T-helper 1 cell treated with Interleukin-12 subunit alpha and Interleukin-12 subunit beta and Interleukin-4 antibody, amounts not matched to agents 30 μg/mL and 1 μg/mL, for 36 hours (primary cell): ENCODE measurements around the gene ECM2.

Experiments
- H3K27ac Mint-ChIP-seq: one replicate; pipeline ENCODE4 v1.8.0; 2021; ENCODE audit warnings: mild to moderate bottlenecking, mixed read lengths
- H3K27me3 Mint-ChIP-seq: one replicate; pipeline ENCODE4 v1.8.0; 2021; ENCODE audit warnings: low read depth, mixed read lengths
- H3K36me3 Mint-ChIP-seq: one replicate; pipeline ENCODE4 v1.8.0; 2021; ENCODE audit warnings: low read depth, mixed read lengths
- H3K4me1 Mint-ChIP-seq: one replicate; pipeline ENCODE4 v1.8.0; 2021; ENCODE audit warnings: low read depth, mixed read lengths
- H3K4me3 Mint-ChIP-seq: one replicate; pipeline ENCODE4 v1.8.0; 2021; ENCODE audit warnings: mild to moderate bottlenecking, moderate library complexity, mixed read lengths
- H3K9me3 Mint-ChIP-seq: one replicate; pipeline ENCODE4 v1.8.0; 2021; ENCODE audit warnings: mixed read lengths

The ECM2 gene

DNA sequence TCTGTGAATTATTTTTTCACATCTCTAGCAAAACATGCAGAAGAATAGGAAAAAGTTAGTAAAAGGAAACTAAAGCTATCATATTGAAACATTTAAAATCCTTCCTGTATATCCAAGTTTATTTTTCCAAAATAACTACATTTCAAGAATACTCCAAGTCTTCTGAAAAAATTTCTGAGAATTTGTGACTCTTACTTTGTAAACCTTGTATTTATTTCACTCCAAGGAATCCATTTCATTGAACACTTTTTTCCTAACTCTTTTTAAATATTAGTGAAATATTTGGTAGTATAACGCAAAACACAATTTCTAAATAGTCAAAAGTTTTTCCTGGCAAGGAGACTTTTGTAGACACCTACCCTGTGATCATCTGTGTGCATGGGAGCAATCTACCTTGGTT lies 19.3 kb downstream of the ECM2 start:
- Mint-ChIP-seq H3K9me3 (no peaks in the 10 kb centered on the region), H3K27ac (no peak overlapping the region), H3K27me3 (no peaks in the 10 kb centered on the region)

DNA sequence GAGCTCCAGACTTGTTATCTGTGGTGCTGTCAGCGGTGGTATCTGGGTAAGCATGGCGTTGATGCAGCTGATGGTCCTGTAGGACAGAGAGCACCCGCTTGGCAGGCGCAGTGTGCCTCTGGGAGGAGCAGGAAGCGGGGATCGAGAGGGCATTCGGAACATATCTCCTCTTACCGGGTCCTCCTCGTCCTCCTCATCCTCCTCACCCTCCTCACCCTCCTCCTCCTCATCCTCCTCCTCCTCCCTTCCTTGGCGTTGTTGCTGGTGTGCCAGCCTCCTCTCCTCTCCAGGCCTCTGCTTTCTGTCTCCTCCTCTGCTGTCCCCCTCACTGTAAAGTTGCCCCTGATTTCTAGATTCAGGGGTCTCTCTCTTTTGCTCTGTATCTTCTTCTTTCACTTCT lies 21.2 kb downstream of the ECM2 start:
- no peak overlapping the region for H3K27ac Mint-ChIP-seq

More for the DNA sequence above, 19.3 kb downstream of the ECM2 start:
- Mint-ChIP-seq H3K4me1 (no peaks in the 10 kb centered on the region), H3K36me3 (no peaks in the 10 kb centered on the region), H3K4me3 (no peak overlapping the region)

GRCh38 chr9:92513349-92513748 lies 22.4 kb downstream of the ECM2 start:
- Mint-ChIP-seq H3K36me3 (no peaks in the 10 kb centered on the region), H3K4me3 (no peak overlapping the region), H3K4me1 (no peaks in the 10 kb centered on the region), H3K9me3 (no peaks in the 10 kb centered on the region), H3K27me3 (no peaks in the 10 kb centered on the region), H3K27ac (no peak overlapping the region)

More for the DNA sequence above, 21.2 kb downstream of the ECM2 start:
- no peaks in the 10 kb centered on the region for H3K36me3 Mint-ChIP-seq
- no peaks in the 10 kb centered on the region for H3K27me3 Mint-ChIP-seq
- H3K4me1 Mint-ChIP-seq, result no peaks in the 10 kb centered on the region
- no peak overlapping the region for H3K4me3 Mint-ChIP-seq
- H3K9me3 Mint-ChIP-seq, result no peaks in the 10 kb centered on the region

DNA sequence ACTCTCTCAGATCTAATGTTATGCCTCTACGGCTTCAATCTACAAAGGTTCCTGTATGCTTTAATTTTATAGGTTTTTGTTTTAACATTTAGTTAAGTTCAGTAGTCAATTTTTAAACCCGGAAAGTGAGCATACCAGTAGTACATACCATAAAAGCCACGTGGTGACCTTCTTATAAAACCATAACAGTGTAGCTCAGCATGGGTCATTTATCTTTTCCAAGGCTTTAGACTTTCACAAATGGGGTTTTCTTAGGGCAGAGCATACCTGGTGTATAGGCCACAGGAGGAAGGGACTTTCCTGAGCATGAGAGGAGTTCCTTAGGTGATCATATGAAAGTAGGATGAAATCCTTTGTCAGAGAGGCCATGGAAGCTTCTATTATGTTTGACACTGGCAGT lies 23.2 kb downstream of the ECM2 start:
- H3K4me3 Mint-ChIP-seq, result no peak overlapping the region
- H3K4me1 Mint-ChIP-seq, result no peaks in the 10 kb centered on the region
- no peaks in the 10 kb centered on the region for H3K27me3 Mint-ChIP-seq
- H3K9me3 Mint-ChIP-seq, result no peaks in the 10 kb centered on the region
- H3K36me3 Mint-ChIP-seq, result no peaks in the 10 kb centered on the region
- no peak overlapping the region for H3K27ac Mint-ChIP-seq

DNA sequence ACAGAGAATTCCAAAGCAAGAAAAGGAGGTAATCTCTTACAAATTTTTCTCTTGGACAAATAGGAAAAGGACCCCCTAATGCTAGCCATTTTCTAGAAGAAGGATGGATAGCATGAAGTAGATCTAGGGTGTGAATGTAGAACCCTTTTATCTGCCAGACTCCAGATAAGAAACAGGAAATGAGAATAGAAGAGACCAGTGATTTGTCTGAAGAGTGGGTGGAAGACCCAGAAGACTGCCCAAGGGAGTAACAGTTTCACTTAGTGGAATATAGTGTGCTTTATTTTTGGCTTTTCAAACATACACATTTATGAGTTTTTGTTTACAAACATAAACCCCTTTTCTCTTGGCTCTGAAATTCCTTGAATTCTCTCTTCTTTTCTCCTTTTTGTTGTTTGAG lies 25.0 kb downstream of the ECM2 start:
- H3K36me3 Mint-ChIP-seq, result no peaks in the 10 kb centered on the region
- no peaks in the 10 kb centered on the region for H3K27me3 Mint-ChIP-seq
- H3K4me3 Mint-ChIP-seq, result no peak overlapping the region
- no peaks in the 10 kb centered on the region for H3K4me1 Mint-ChIP-seq
- no peak overlapping the region for H3K27ac Mint-ChIP-seq
- no peaks in the 10 kb centered on the region for H3K9me3 Mint-ChIP-seq

DNA sequence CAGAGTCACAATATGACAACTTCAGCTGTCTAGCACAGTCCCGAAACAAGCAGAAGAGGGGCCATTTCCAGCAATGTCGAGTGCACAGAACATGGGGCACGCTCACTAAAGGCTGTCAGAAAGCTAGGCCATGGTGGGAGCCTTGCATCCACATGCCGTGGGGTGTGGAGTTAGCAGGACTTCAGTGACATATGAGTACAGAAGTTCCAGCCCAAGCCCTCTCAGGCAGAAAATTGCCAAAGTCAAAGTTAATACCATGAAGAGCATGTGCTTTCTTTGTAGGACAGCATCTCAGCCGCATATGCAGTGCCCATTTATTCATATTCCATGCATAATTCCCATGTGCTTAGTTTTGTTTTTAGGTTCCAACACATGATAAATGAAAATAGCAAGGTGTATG lies 26.7 kb downstream of the ECM2 start:
- H3K9me3 Mint-ChIP-seq, result no peaks in the 10 kb centered on the region
- H3K4me3 Mint-ChIP-seq, result no peak overlapping the region
- H3K27ac Mint-ChIP-seq, result no peak overlapping the region
- no peaks in the 10 kb centered on the region for H3K27me3 Mint-ChIP-seq
- no peaks in the 10 kb centered on the region for H3K36me3 Mint-ChIP-seq
- H3K4me1 Mint-ChIP-seq, result no peaks in the 10 kb centered on the region

DNA sequence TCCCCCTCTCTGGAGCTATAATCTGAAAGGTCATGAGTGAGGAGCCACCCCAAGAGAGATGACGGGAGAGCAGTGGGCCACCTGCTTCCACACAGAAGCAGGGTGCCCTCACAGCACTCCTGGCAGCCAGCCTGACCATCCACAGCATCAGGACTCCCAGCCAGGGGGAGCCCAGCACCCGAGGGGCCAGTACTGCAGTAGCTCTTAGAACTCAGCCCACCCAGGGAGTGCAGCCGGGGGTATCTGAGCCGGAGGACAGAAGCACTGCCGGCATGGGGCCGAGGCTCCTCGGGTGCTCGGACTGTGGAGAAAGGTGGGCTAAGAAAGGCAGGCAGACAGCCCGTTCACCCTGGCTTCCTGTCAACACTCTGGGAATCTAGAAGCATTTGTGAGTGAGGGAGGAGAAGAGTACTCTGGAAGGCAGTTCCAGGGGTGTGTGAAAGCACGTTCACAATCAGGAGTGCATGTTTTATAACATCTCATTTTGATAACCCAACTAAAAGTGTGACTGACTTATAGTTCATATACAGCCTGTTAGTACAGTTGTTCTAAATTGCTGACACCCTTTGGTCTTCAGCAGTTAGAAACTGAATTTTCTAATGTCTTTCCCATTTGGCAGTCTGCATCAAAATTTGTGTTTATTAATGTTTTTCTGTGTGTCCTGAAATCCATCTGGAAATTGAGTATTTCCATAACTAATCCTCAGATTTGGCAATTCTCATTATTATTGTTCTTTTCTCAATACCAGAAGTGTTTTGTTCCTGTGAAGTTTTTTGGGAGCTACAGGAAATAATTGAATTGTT lies 27.6 kb downstream of the ECM2 start:
- Mint-ChIP-seq H3K27me3 (no peaks in the 10 kb centered on the region), H3K27ac (no peak overlapping the region), H3K4me3 (no peak overlapping the region), H3K36me3 (no peaks in the 10 kb centered on the region), H3K9me3 (no peaks in the 10 kb centered on the region), H3K4me1 (no peaks in the 10 kb centered on the region)

DNA sequence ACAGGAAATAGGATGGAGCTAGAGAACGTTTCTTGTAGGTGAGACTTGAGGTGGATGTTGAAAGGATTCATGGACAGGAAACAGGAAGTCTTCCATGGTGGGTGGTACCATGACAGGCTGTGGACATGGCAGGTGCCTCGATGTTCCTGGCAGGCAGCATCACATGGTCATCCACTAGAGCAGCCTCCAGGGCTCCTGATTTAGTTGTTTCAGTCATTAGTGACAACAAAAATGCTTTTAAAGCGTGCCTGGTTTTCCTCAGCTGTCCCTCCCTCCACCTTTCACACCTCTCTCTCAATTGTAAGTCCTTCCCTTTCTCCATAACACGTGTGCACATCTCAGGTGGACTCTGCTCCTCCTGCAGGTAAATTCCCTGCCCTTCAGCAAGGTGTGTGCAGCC lies 28.3 kb downstream of the ECM2 start:
- Mint-ChIP-seq H3K4me3 (no peak overlapping the region), H3K27me3 (no peaks in the 10 kb centered on the region), H3K4me1 (no peaks in the 10 kb centered on the region), H3K36me3 (no peaks in the 10 kb centered on the region), H3K9me3 (no peaks in the 10 kb centered on the region), H3K27ac (no peak overlapping the region)

- H3K9me3 Mint-ChIP-seq, result no peaks in the 10 kb centered on the region
These were observed 28.8 kb downstream of the ECM2 start for GRCh38 chr9:92507005-92507404.

GRCh38 chr9:92506184-92506857 lies 29.5 kb downstream of the ECM2 start:
- no peaks in the 10 kb centered on the region for H3K27me3 Mint-ChIP-seq
- no peaks in the 10 kb centered on the region for H3K9me3 Mint-ChIP-seq
- no peak overlapping the region for H3K27ac Mint-ChIP-seq
- no peaks in the 10 kb centered on the region for H3K36me3 Mint-ChIP-seq
- H3K4me3 Mint-ChIP-seq, result no peak overlapping the region
- no peaks in the 10 kb centered on the region for H3K4me1 Mint-ChIP-seq

More at GRCh38 chr9:92507005-92507404, 28.8 kb downstream of the ECM2 start:
- Mint-ChIP-seq H3K4me1 (no peaks in the 10 kb centered on the region), H3K36me3 (no peaks in the 10 kb centered on the region), H3K4me3 (no peak overlapping the region), H3K27me3 (no peaks in the 10 kb centered on the region), H3K27ac (no peak overlapping the region)

DNA sequence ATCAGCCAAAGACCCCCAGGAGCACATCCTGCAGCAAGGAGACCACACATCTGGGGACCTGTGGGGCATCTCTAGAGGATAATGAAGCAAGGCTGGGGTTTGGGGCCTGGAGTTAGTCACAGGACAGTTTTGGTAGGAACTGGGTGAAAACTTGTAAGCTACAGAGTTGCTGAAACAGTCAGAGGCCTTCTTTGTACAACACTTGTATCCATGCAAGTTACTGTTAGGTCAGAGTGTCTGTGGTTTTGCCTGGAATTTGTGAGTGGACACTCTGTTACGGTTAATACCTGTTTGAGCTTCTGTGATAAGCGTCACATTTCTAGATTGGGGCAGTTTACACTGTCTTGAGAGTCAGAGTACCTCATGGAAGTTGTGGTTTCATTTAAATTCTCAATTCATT lies 30.9 kb downstream of the ECM2 start:
- Mint-ChIP-seq H3K4me3 (no peak overlapping the region), H3K4me1 (no peaks in the 10 kb centered on the region), H3K27ac (no peak overlapping the region), H3K27me3 (no peaks in the 10 kb centered on the region), H3K36me3 (no peaks in the 10 kb centered on the region), H3K9me3 (no peaks in the 10 kb centered on the region)

- H3K27ac Mint-ChIP-seq, result no peak overlapping the region
- no peak overlapping the region for H3K4me3 Mint-ChIP-seq
- no peaks in the 10 kb centered on the region for H3K9me3 Mint-ChIP-seq
- no peaks in the 10 kb centered on the region for H3K36me3 Mint-ChIP-seq
- no peaks in the 10 kb centered on the region for H3K27me3 Mint-ChIP-seq
- H3K4me1 Mint-ChIP-seq, result no peaks in the 10 kb centered on the region
These were observed 32.6 kb downstream of the ECM2 start for GRCh38 chr9:92503156-92503555.

- Mint-ChIP-seq H3K9me3 (no peaks in the 10 kb centered on the region), H3K27ac (no peak overlapping the region), H3K36me3 (no peaks in the 10 kb centered on the region), H3K27me3 (no peaks in the 10 kb centered on the region), H3K4me1 (no peaks in the 10 kb centered on the region), H3K4me3 (no peak overlapping the region)
These were observed 34.0 kb downstream of the ECM2 start for GRCh38 chr9:92501671-92502393.

GRCh38 chr9:92500725-92501124 lies 35.1 kb downstream of the ECM2 start:
- Mint-ChIP-seq H3K9me3 (no peaks in the 10 kb centered on the region), H3K36me3 (no peaks in the 10 kb centered on the region), H3K27me3 (no peaks in the 10 kb centered on the region), H3K4me3 (no peak overlapping the region), H3K4me1 (no peaks in the 10 kb centered on the region), H3K27ac (no peak overlapping the region)

DNA sequence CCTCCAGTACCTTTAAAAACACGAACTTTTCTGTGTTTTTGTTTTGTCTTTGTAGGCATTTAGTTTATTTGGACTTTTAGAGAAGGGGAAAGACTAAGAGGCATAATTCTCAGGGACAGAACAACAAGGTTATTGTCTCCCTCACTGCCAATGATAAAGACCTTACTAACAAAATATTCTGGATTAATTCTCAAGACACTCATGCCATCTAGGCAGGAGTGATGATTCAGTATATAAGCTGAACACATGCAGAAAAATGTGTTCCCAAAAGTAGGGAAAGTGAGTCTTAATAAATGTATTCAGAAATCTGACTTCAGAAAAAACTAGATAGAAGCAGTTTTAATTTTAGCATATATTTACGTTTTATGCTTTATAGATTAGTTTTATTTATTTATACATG lies 36.1 kb downstream of the ECM2 start:
- H3K4me1 Mint-ChIP-seq, result no peaks in the 10 kb centered on the region
- H3K4me3 Mint-ChIP-seq, result no peak overlapping the region
- H3K9me3 Mint-ChIP-seq, result no peaks in the 10 kb centered on the region
- no peak overlapping the region for H3K27ac Mint-ChIP-seq
- H3K27me3 Mint-ChIP-seq, result no peaks in the 10 kb centered on the region
- no peaks in the 10 kb centered on the region for H3K36me3 Mint-ChIP-seq
